Naive thymus-derived CD4-positive, alpha-beta T cell (primary cell): ENCODE data around the gene ALDH16A1. TPM values are rescaled to one million over a fixed set of nuclear protein-coding genes. Genes with fewer than 3 reads are reported as not detected.
"Not testable (repeated sequence)": the region's sequence is repeated elsewhere in the genome, so short reads cannot be mapped to it uniquely, and the experiment has no call there.

Experiments
- ATAC-seq: fragments of 150-1000 bp; cut with Tn5 transposase; 2 replicates; pipeline ENCODE4 v1.10.0; 2021; ENCODE audit warnings: mild to moderate bottlenecking, moderate library complexity
- CTCF ChIA-PET: fragments of 350-600 bp; sonication (Branson Sonifier 250); formaldehyde crosslinking; loops from one replicate; lab custom pipeline; 2021; ENCODE audit warnings: antibody characterized with exemption; lab: Charles Lee
- POLR2A ChIA-PET: fragments of 350-600 bp; sonication (Branson Sonifier 250); formaldehyde crosslinking; loops from one replicate; lab custom pipeline; 2021; ENCODE audit warnings: antibody characterized with exemption, inconsistent platforms; lab: Charles Lee
- DNase-seq, 9 donors: peaks; one replicate each; pipeline versions ENCODE4 v3.0.0 to v3.0.0-alpha.2; 2020 to 2022; ENCODE audit warnings: mixed read lengths in 1 of 9
- H3K27ac ChIP-seq: one replicate; pipeline ENCODE4 v1.7.0; 2013; ENCODE audit warnings: mild to moderate bottlenecking, low read depth, low read length, moderate library complexity
- H3K27me3 ChIP-seq, 2 donors: one replicate each; pipeline ENCODE4 v1.7.0; 2013; ENCODE audit warnings: low read length in 2 of 2, mild to moderate bottlenecking in 2 of 2, moderate library complexity in 2 of 2; ENCODE audit not compliant: control insufficient read depth in 2 of 2, insufficient read depth in 2 of 2
- H3K36me3 ChIP-seq, 3 experiments: 1 replicate in 2 of 3; 2 replicates in 1 of 3; pipeline ENCODE4 v1.7.0; 2013; ENCODE audit warnings: low read length in 3 of 3, mild to moderate bottlenecking in 3 of 3, moderate library complexity in 1 of 3; ENCODE audit not compliant: insufficient read depth in 3 of 3, control insufficient read depth in 2 of 3
- H3K4me1 ChIP-seq, 2 donors: one replicate each; pipeline ENCODE4 v1.7.0; 2013; ENCODE audit warnings: low read length in 2 of 2, mild to moderate bottlenecking in 2 of 2, moderate library complexity in 1 of 2; ENCODE audit not compliant: control insufficient read depth in 2 of 2, insufficient read depth in 2 of 2
- H3K4me3 ChIP-seq: 2 replicates; pipeline ENCODE4 v1.7.0; 2013; ENCODE audit warnings: mild to moderate bottlenecking, low read length
- H3K9me3 ChIP-seq, 3 experiments: 1 replicate in 2 of 3; 2 replicates in 1 of 3; pipeline ENCODE4 v1.7.0; 2013; ENCODE audit warnings: low read length in 3 of 3; ENCODE audit not compliant: control insufficient read depth in 2 of 3
- H3K27ac Mint-ChIP-seq, 9 donors: one replicate each; pipeline ENCODE4 v1.8.0; 2020 to 2022; ENCODE audit warnings: mixed read lengths in 9 of 9, mild to moderate bottlenecking in 8 of 9, moderate library complexity in 5 of 9, inconsistent platforms in 2 of 9
- H3K27me3 Mint-ChIP-seq, 5 donors: one replicate each; pipeline ENCODE4 v1.8.0; 2021 to 2022; ENCODE audit warnings: mixed read lengths in 5 of 5, mild to moderate bottlenecking in 1 of 5
- H3K36me3 Mint-ChIP-seq, 5 donors: one replicate each; pipeline ENCODE4 v1.8.0; 2020 to 2022; ENCODE audit warnings: mixed read lengths in 5 of 5, mild to moderate bottlenecking in 3 of 5, inconsistent platforms in 1 of 5
- H3K4me1 Mint-ChIP-seq, 7 donors: one replicate each; pipeline ENCODE4 v1.8.0; 2020 to 2022; ENCODE audit warnings: mixed read lengths in 7 of 7, mild to moderate bottlenecking in 3 of 7, inconsistent platforms in 1 of 7
- H3K4me3 Mint-ChIP-seq, 10 donors: one replicate each; pipeline ENCODE4 v1.8.0; 2020 to 2022; ENCODE audit warnings: mild to moderate bottlenecking in 10 of 10, mixed read lengths in 10 of 10, moderate library complexity in 6 of 10, inconsistent platforms in 2 of 10
- H3K9me3 Mint-ChIP-seq, 11 donors: one replicate each; pipeline ENCODE4 v1.8.0; 2020 to 2022; ENCODE audit warnings: mixed read lengths in 11 of 11, mild to moderate bottlenecking in 4 of 11, inconsistent platforms in 1 of 11, moderate library complexity in 1 of 11
- intact Hi-C, 2 donors: fragments of 100-400 bp; cut with micrococcal nuclease; formaldehyde crosslinking; loops; one replicate each; pipeline ENCODE4 v1.15.1; 2023
- polyA plus RNA-seq, 2 donors: library from polyadenylated mRNA; unstranded; fragments of 300-500 nt; fragmentation: Illumina TruSeq; gene quantifications; one replicate each; pipeline ENCODE4 v1.2.3, GENCODE V29; 2021
- total RNA-seq, 6 experiments: library from RNA in 5 of 6; stranded (reverse) in 5 of 6; gene quantifications; 1 replicate in 5 of 6; 2 replicates in 1 of 6; pipeline ENCODE4 v1.2.3 and lab custom pipeline; 2021 to 2026

ALDH16A1 gene
- total and polyA plus RNA-seq, 7 experiments from 2014 or later = 27.6 to 38.1 (median 33.3) TPM

DNA sequence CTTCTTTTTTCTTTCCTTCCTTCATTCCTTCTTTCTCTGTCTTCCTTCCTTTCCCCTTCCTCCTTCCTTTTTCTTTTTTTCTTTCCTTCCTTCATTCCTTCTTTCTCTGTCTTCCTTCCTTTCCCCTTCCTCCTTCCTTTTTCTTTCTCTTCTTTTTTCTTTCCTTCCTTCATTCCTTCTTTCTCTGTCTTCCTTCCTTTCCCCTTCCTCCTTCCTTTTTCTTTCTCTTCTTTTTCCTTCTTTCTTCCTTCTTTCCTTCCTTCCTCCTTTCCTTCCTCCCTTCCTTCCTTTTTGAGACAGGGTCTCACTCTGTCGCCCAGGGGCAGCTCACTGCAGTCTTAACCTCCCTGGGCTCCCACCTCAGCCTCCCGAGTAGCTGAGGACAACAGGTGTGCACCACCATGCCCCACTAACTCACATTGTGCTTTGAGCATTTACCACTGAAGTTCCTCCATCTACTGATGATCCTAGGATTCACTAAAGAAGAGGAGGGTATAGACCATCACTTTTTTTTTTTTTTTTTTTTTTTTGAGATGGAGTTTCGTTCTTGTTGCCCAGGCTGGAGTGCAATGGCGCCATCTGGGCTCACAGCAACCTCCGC lies 8.8 kb upstream of the ALDH16A1 start:
- not testable (repeated sequence) for DNase-seq, H3K9me3 ChIP-seq, ATAC-seq, H3K27ac ChIP-seq, H3K9me3 Mint-ChIP-seq, H3K4me3 ChIP-seq
- Histone ChIP-seq H3K27me3 (peaks cover 20 to 26% of the 10 kb centered on the region in 2 donors), H3K36me3 (peaks cover 0 to 34% (median 4%) of the 10 kb centered on the region in 3 experiments), H3K4me1 (peaks cover 12 to 15% of the 10 kb centered on the region in 2 donors)
- peak overlapping the region; percentile 50 to 88 (median 83) for H3K4me3 Mint-ChIP-seq
- H3K27ac Mint-ChIP-seq = peak overlapping the region in 7 of 9 donors; percentile 71 to 91 (median 86)
- ChIA-PET CTCF (interaction anchor here (0.6 to 3.2 kb wide), 12 partner anchors 12 to 230 kb away, joined by 3 to 24 read pairs (median 4); no protein-coding TSS in a partner anchor), POLR2A (interaction anchor here (0.6 to 1.3 kb wide), 8 partner anchors 25 to 1670 kb away, joined by 3 to 9 read pairs (median 4); no protein-coding TSS in a partner anchor)
- peaks cover 4 to 20% (median 11%) of the 10 kb centered on the region in 5 donors for H3K36me3 Mint-ChIP-seq
- peaks cover 36 to 60% (median 42%) of the 10 kb centered on the region in 7 donors for H3K4me1 Mint-ChIP-seq
- H3K27me3 Mint-ChIP-seq = peaks cover 29 to 42% (median 32%) of the 10 kb centered on the region in 5 donors
- intact Hi-C loops = loop anchor here (5.0 to 10.0 kb wide), 3 partner anchors 37 to 299 kb away; no protein-coding TSS in a partner anchor

DNA sequence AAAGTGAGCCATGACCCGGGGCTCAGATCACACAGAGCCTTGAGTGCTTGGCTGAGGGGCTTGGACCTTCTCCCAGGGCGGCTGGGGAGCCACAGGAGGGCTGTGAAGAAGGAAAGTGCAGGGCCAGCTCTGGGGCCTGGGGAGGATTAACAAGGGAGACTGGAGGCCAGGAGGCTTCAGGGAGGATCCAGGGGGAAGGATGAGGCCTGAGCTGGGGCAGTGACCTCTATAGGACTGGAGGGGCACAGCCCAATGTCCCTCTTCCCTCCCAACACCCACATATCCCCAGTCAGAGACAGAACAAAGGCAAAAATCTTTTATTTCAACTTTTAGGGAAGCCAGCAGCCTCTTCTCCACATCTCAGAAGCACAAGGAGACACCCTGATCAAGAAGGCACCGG lies 7.0 kb upstream of the ALDH16A1 start:
- H3K27ac ChIP-seq = no peak overlapping the region

DNA sequence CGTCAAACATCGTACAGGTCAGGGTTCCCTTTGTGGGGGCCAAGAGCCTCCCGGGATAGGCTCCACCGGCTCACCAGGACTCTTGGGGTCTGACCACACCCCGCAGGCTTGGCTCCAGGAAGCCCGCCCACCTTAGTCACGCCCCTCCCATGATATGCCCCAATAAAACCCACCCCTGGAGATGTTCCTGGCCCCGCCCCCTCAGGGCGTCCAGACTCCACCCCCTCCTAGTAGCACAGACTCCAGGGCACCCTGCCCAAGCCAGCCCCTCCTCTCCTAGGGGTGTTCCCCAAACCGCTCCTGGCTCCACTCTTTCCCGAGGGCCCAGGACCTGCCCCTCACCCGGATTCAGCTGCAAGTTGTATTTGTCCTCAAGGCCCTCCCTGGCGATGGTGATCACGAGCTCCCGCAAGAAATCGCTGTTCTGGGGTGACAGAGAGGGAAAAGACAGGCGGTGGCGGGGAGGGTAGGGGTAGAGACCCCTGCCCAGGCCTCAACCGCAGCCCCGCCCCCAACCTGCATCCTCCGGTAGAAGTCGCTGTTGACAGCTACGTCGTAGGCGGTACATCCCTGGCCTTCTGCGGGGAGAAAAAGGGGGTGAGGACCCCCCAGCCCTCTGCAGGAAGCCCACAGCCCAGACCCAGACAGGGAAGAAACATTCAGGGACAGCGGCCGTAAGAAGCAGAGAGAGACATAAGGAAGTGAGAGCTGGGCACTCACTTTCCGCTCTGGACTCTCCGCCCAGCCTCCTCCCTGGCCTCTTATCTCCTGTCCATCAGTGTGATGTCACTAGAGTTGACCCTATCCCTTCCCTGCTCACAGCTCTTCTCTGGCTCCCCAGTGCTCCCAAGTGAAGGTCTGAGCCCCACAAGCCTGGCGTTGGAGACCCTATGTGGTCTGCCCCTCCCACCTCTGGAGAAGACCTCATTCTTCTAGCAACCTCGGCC lies 5.3 kb upstream of the ALDH16A1 start:
- peaks cover 13 to 20% of the 10 kb centered on the region in 2 donors for H3K4me1 ChIP-seq

More for the DNA sequence above, 7.0 kb upstream of the ALDH16A1 start:
- H3K9me3 Mint-ChIP-seq = peaks cover 0 to 2% (median 0%) of the 10 kb centered on the region in 11 donors
- H3K27me3 Mint-ChIP-seq = peaks cover 11 to 24% (median 14%) of the 10 kb centered on the region in 5 donors
- ChIA-PET CTCF (interaction anchor here (0.6 to 3.2 kb wide), 8 partner anchors 24 to 69 kb away, joined by 3 to 24 read pairs (median 4); no protein-coding TSS in a partner anchor), POLR2A (interaction anchor here (0.8 to 15.5 kb wide), 2 partner anchors 10 to 25 kb away, joined by 4 to 226 read pairs; partner anchors contain the start of gene FLT3LG)
- H3K27ac Mint-ChIP-seq = peak overlapping the region in 4 of 9 donors; percentile 41 to 82 (median 72)
- DNase-seq (no peak), ATAC-seq (no peak)
- Histone ChIP-seq H3K4me3 (no peak overlapping the region), H3K36me3 (peaks cover 0 to 37% (median 4%) of the 10 kb centered on the region in 3 experiments), H3K9me3 (no peaks in the 10 kb centered on the region), H3K27me3 (peaks cover 7 to 9% of the 10 kb centered on the region in 2 donors), H3K4me1 (peaks cover 21 to 22% of the 10 kb centered on the region in 2 donors)
- intact Hi-C loops = loop anchor here in 1 of 2 donors (10.0 kb wide), 2 partner anchors 221 to 301 kb away; no protein-coding TSS in a partner anchor
- H3K4me1 Mint-ChIP-seq = peaks cover 40 to 64% (median 46%) of the 10 kb centered on the region in 7 donors
- H3K4me3 Mint-ChIP-seq = no peak overlapping the region
- H3K36me3 Mint-ChIP-seq = peaks cover 4 to 31% (median 7%) of the 10 kb centered on the region in 5 donors

DNA sequence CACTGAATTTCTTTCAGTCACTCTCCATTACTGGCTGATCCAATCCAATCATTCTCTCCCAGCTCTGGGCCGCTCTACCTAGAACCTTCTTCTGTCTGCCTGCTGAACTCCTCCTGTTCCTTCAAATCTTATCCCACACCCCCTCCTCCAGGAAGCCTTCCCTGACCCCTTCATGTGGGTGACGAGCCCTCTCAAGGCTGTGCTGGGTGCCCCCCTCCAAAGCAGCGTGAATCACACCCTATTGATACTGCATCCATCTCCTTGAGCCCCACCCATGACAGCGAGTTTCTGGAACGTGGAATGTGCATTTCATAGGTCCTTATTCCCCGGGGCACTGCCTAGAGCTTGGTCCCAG lies 4.6 kb upstream of the ALDH16A1 start:
- no peak overlapping the region for H3K4me3 ChIP-seq
- ATAC-seq (no peak), DNase-seq (no peak)
- Mint-ChIP-seq H3K9me3 (peaks cover 0 to 5% (median 0%) of the 10 kb centered on the region in 11 donors), H3K36me3 (peaks cover 8 to 36% (median 12%) of the 10 kb centered on the region in 5 donors), H3K4me1 (peaks cover 37 to 61% (median 51%) of the 10 kb centered on the region in 7 donors), H3K27ac (peak overlapping the region in 6 of 9 donors; percentile 12 to 97 (median 57)), H3K27me3 (peaks cover 0 to 3% (median 0%) of the 10 kb centered on the region in 5 donors), H3K4me3 (peak overlapping the region in 7 of 10 donors; percentile 11 to 100 (median 51))
- peaks cover 13 to 20% of the 10 kb centered on the region in 2 donors for H3K4me1 ChIP-seq
- no peaks in the 10 kb centered on the region for H3K27me3 ChIP-seq
- no peak overlapping the region for H3K27ac ChIP-seq
- CTCF ChIA-PET = interaction anchor here (1.4 to 12.2 kb wide), 2 partner anchors 23 to 56 kb away, joined by 3 to 83 read pairs; partner anchors contain the start of gene FLT3LG
- H3K36me3 ChIP-seq = peaks cover 0 to 40% (median 4%) of the 10 kb centered on the region in 3 experiments
- intact Hi-C loops = loop anchor here in 1 of 2 donors (10.0 kb wide), 2 partner anchors 224 to 304 kb away; no protein-coding TSS in a partner anchor
- H3K9me3 ChIP-seq = no peaks in the 10 kb centered on the region
- POLR2A ChIA-PET = interaction anchor here (0.8 to 15.5 kb wide), 4 partner anchors 17 to 73 kb away, joined by 3 to 226 read pairs (median 3); partner anchors contain the start of gene FLT3LG

More for the DNA sequence above, 5.3 kb upstream of the ALDH16A1 start:
- DNase-seq = no peak
- peak overlapping the region in 4 of 9 donors; percentile 20 to 97 (median 66) for H3K27ac Mint-ChIP-seq
- intact Hi-C loops = loop anchor here in 1 of 2 donors (10.0 kb wide), 2 partner anchors 223 to 303 kb away; no protein-coding TSS in a partner anchor
- CTCF ChIA-PET = interaction anchor here (1.4 to 12.2 kb wide), 2 partner anchors 24 to 56 kb away, joined by 3 to 83 read pairs; partner anchors contain the start of gene FLT3LG
- peaks cover 0 to 10% (median 0%) of the 10 kb centered on the region in 5 donors for H3K27me3 Mint-ChIP-seq
- H3K4me3 Mint-ChIP-seq = peak overlapping the region in 1 of 10 donors; percentile 100
- peaks cover 8 to 36% (median 12%) of the 10 kb centered on the region in 5 donors for H3K36me3 Mint-ChIP-seq
- H3K9me3 Mint-ChIP-seq = no peaks in the 10 kb centered on the region
- H3K9me3 ChIP-seq = no peaks in the 10 kb centered on the region
- ATAC-seq = no peak
- POLR2A ChIA-PET = interaction anchor here (0.8 to 15.5 kb wide), 4 partner anchors 18 to 73 kb away, joined by 3 to 226 read pairs (median 3); partner anchors contain the start of gene FLT3LG
- peaks cover 0 to 40% (median 4%) of the 10 kb centered on the region in 3 experiments for H3K36me3 ChIP-seq
- H3K27ac ChIP-seq = no peak overlapping the region
- H3K4me1 Mint-ChIP-seq = peaks cover 38 to 60% (median 44%) of the 10 kb centered on the region in 7 donors
- H3K4me3 ChIP-seq = no peak overlapping the region
- H3K27me3 ChIP-seq = no peaks in the 10 kb centered on the region

DNA sequence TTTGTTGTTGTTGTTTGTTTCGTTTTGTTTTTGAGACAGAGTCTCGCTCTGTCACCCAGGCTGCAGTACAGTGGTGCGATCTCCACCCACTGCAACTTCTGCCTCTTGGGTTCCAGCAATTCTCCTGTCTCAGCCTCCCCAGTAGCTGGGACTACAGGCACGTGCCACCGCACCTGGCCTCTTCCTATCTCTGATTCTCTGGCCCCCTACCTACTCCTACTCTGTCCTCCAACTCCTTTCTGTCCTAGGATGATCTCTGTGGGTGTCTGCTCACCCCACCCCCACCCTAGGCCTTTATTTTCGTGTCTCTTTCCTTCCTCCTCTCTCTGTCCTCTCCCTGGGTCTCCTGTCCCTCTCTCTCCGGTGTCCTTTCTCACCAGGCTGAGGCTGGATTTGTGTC lies 2.6 kb upstream of the ALDH16A1 start:
- peak overlapping the region; percentile 87 to 100 (median 99) for H3K4me3 Mint-ChIP-seq
- Histone ChIP-seq H3K27me3 (no peaks in the 10 kb centered on the region), H3K27ac (no peak overlapping the region), H3K4me3 (peak overlapping the region; percentile 85), H3K4me1 (peaks cover 15 to 26% of the 10 kb centered on the region in 2 donors), H3K9me3 (no peaks in the 10 kb centered on the region), H3K36me3 (peaks cover 0 to 40% (median 4%) of the 10 kb centered on the region in 3 experiments)
- H3K36me3 Mint-ChIP-seq = peaks cover 8 to 34% (median 12%) of the 10 kb centered on the region in 5 donors
- CTCF ChIA-PET = interaction anchor here (0.7 to 12.2 kb wide), 2 partner anchors 21 to 1279 kb away, joined by 11 to 83 read pairs; partner anchors contain the start of gene FLT3LG
- DNase-seq (no peak), ATAC-seq (no peak)
- intact Hi-C loops = loop anchor here (5.0 kb wide), 5 partner anchors 333 to 1128 kb away; partner anchors contain the start of genes GYS1 (in 2 of the 2), RUVBL2 (in 2 of the 2), C19orf73 (in 1 of the 2) and DBP (in 1 of the 2)
- H3K4me1 Mint-ChIP-seq = peaks cover 32 to 59% (median 49%) of the 10 kb centered on the region in 7 donors
- no peaks in the 10 kb centered on the region for H3K27me3 Mint-ChIP-seq
- H3K27ac Mint-ChIP-seq = peak overlapping the region in 7 of 9 donors; percentile 48 to 100 (median 92)
- peaks cover 0 to 5% (median 0%) of the 10 kb centered on the region in 11 donors for H3K9me3 Mint-ChIP-seq
- POLR2A ChIA-PET = interaction anchor here (0.6 to 15.5 kb wide), 8 partner anchors 12 to 190 kb away, joined by 3 to 226 read pairs (median 10); partner anchors contain the start of genes FLT3LG, RPL13A, RPS11 and RRAS
